GM23338 (cell line): Measurements from ENCODE around the gene ST6GALNAC6. TPM values are rescaled to one million over a fixed set of nuclear protein-coding genes. Genes with fewer than 3 reads are reported as not detected.
A peak's percentile ranks its signal among the peaks of the same experiment; 100 is the strongest.

ENCODE experiments used
- ATAC-seq: fragments of 200-7000 bp; cut with Tn5 transposase; 3 replicates; pipeline ENCODE4 v1.9.1; 2020
- DNase-seq: peaks from one replicate; pipeline ENCODE4 v3.0.0-alpha.2; 2015; ENCODE audit warnings: low spot score
- H2AFZ ChIP-seq: fragments of 200-600 bp; sonication (generic); 2 replicates; pipeline ENCODE4 v1.8.0; 2016; ENCODE audit warnings: antibody characterized with exemption, mild to moderate bottlenecking, moderate library complexity
- H3F3A ChIP-seq: fragments of 200-600 bp; sonication (generic); replicated peaks from 2 replicates; pipeline ENCODE4 v1.8.0; 2017; ENCODE audit warnings: antibody characterized with exemption, mixed run types, low read depth
- H3K27ac ChIP-seq: fragments of 200-600 bp; sonication (generic); 2 replicates; pipeline ENCODE4 v1.6.1; 2016; ENCODE audit warnings: low read depth
- H3K27me3 ChIP-seq: fragments of 200-600 bp; sonication (generic); 2 replicates; pipeline ENCODE4 v1.8.0; 2016; ENCODE audit warnings: mild to moderate bottlenecking, mixed run types, moderate library complexity; ENCODE audit not compliant: insufficient read depth
- H3K36me3 ChIP-seq: fragments of 200-600 bp; sonication (generic); 2 replicates; pipeline ENCODE4 v1.8.0; 2016; ENCODE audit warnings: mild to moderate bottlenecking; ENCODE audit not compliant: insufficient read depth
- H3K4me1 ChIP-seq: fragments of 200-600 bp; sonication (generic); 2 replicates; pipeline ENCODE4 v1.8.0; 2016; ENCODE audit warnings: mild to moderate bottlenecking, moderate library complexity; ENCODE audit not compliant: insufficient read depth
- H3K4me2 ChIP-seq: fragments of 200-600 bp; sonication (generic); 2 replicates; pipeline ENCODE4 v1.7.1; 2017; ENCODE audit warnings: mixed run types
- H3K4me3 ChIP-seq: fragments of 200-600 bp; sonication (generic); 2 replicates; pipeline ENCODE4 v1.6.1; 2016; ENCODE audit warnings: mixed run types
- H3K79me2 ChIP-seq: fragments of 200-600 bp; sonication (generic); replicated peaks from 2 replicates; pipeline ENCODE4 v1.8.0; 2017; ENCODE audit warnings: mild to moderate bottlenecking; ENCODE audit not compliant: insufficient read depth
- H3K9me2 ChIP-seq: fragments of 200-600 bp; sonication (generic); 2 replicates; pipeline ENCODE4 v1.8.0; 2017; ENCODE audit not compliant: insufficient read depth
- H4K20me1 ChIP-seq: fragments of 200-600 bp; sonication (generic); replicated peaks from 2 replicates; pipeline ENCODE4 v1.8.0; 2017; ENCODE audit warnings: mild to moderate bottlenecking; ENCODE audit not compliant: insufficient read depth
- H3K27ac Mint-ChIP-seq: 2 replicates; pipeline ENCODE4 v1.8.0; 2020; ENCODE audit warnings: inconsistent platforms, mild to moderate bottlenecking, moderate library complexity, mixed read lengths
- H3K27me3 Mint-ChIP-seq: 3 replicates; pipeline ENCODE4 v1.8.0; 2022; ENCODE audit warnings: low read depth, mild to moderate bottlenecking, moderate library complexity, mixed read lengths, inconsistent platforms; ENCODE audit not compliant: insufficient read depth, poor library complexity
- H3K36me3 Mint-ChIP-seq: 3 replicates; pipeline ENCODE4 v1.8.0; 2021; ENCODE audit warnings: low read depth, mild to moderate bottlenecking, inconsistent platforms, moderate library complexity, mixed read lengths
- H3K4me1 Mint-ChIP-seq: 3 replicates; pipeline ENCODE4 v1.8.0; 2020; ENCODE audit warnings: mild to moderate bottlenecking, inconsistent platforms, mixed read lengths
- H3K4me3 Mint-ChIP-seq: 3 replicates; pipeline ENCODE4 v1.8.0; 2021; ENCODE audit warnings: moderate library complexity, mild to moderate bottlenecking, inconsistent platforms, mixed read lengths
- H3K9me3 Mint-ChIP-seq: 3 replicates; pipeline ENCODE4 v1.8.0; 2020; ENCODE audit warnings: moderate library complexity, mild to moderate bottlenecking, inconsistent platforms, mixed read lengths
- CREB1 ChIP-seq: fragments of 250-450 bp; sonication (Bioruptor Pico); IDR thresholded peaks from 2 replicates; pipeline ENCODE4 v1.5.0; 2020; ENCODE audit warnings: low read depth, mild to moderate bottlenecking, moderate library complexity
- EZH2 ChIP-seq: fragments of 200-600 bp; sonication (generic); IDR thresholded peaks from one replicate; pipeline ENCODE4 v1.8.0; 2017; ENCODE audit warnings: antibody characterized with exemption, mild to moderate bottlenecking, low read depth; ENCODE audit not compliant: unreplicated experiment
- JUNB ChIP-seq: IDR thresholded peaks from one replicate; pipeline ENCODE4 v1.6.1; 2016; ENCODE audit warnings: antibody characterized with exemption; ENCODE audit not compliant: unreplicated experiment
- NANOG ChIP-seq: IDR thresholded peaks from 2 replicates; pipeline ENCODE4 v1.6.1; 2016; ENCODE audit warnings: antibody characterized with exemption, borderline replicate concordance
- POLR2AphosphoS5 ChIP-seq: IDR thresholded peaks from 2 replicates; pipeline ENCODE4 v1.6.1; 2016; ENCODE audit warnings: antibody characterized with exemption, low read depth
- STAT1 ChIP-seq: IDR thresholded peaks from one replicate; pipeline ENCODE4 v1.6.1; 2016; ENCODE audit warnings: antibody characterized with exemption; ENCODE audit not compliant: unreplicated experiment
- ZNF114 ChIP-seq: fragments of 250-450 bp; sonication (Bioruptor Pico); IDR thresholded peaks from 2 replicates; pipeline ENCODE4 v1.5.0; 2020; ENCODE audit warnings: mild to moderate bottlenecking, moderate library complexity
- ZNF331 ChIP-seq: fragments of 250-450 bp; sonication (Bioruptor Pico); IDR thresholded peaks from 2 replicates; pipeline ENCODE4 v1.5.0; 2020; ENCODE audit warnings: low read depth, mild to moderate bottlenecking, moderate library complexity
- polyA plus RNA-seq: library from polyadenylated mRNA; unstranded; fragments of >200 nt; fragmentation: Nextera tagmentation; extraction: Ambion mirVana; gene quantifications from 2 replicates; pipeline ENCODE4 v1.2.1, GENCODE V29; 2016
- total RNA-seq: library from RNA; depleted of rRNA; stranded (reverse); fragments of >200 nt; shearing (Covaris generic); gene quantifications from 2 replicates; pipeline ENCODE4 v1.2.3, GENCODE V29; 2014
- TF ChIP-seq, protein P1 (sequence below): IDR thresholded peaks from one replicate; pipeline ENCODE4 v1.6.1; 2018; ENCODE audit warnings: antibody characterized with exemption; ENCODE audit not compliant: unreplicated experiment

ST6GALNAC6 gene
- total and polyA plus RNA-seq, 2 experiments from 2014 or later = 20.7 to 39.2 TPM

DNA sequence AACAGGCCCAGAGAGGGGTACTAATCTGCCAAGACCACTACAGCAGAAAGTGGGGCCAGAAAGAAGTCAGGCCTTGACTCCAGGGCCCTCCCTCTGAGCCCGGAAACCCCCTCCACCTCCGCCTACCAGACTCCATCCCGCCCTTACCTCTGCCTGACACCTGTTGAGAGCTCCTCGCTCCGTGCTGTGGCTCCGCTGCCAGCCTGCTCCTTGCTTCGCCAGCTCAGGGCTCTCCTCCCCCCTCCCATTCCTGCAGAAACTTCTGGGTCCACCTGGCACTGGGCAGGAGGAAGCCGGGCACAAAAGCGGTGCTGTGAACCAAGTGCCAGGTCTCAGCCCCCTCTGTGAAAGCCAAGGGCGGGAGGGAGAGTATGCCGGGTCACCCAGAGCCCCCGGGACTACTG, 6.4 kb upstream of the ST6GALNAC6 start:
- H3K27ac ChIP-seq = no peak overlapping the region
- no peak overlapping the region for H3K4me3 ChIP-seq
- no peak overlapping the region for H3K27ac Mint-ChIP-seq
- no peaks in the 10 kb centered on the region for H3K27me3 ChIP-seq
- peaks cover 21% of the 10 kb centered on the region for H3K4me1 ChIP-seq
- H3K27me3 Mint-ChIP-seq = peaks cover 11% of the 10 kb centered on the region
- peaks cover 3% of the 10 kb centered on the region; the same call in 1 of the 3 replicates for H3K36me3 Mint-ChIP-seq
- 0 out of 2 replicates have a peak, but pooled peaks cover 13% of the 10 kb centered on the region for H3F3A ChIP-seq
- no peak overlapping the region for H3K4me2 ChIP-seq
- no peaks in the 10 kb centered on the region for H3K79me2 ChIP-seq
- ATAC-seq = peak; percentile 15
- H3K9me2 ChIP-seq = no peaks in the 10 kb centered on the region
- TF ChIP-seq POLR2AphosphoS5 (no peak), CREB1 (CRISPR knock-in tag) (no peak), EZH2 (no peak), JUNB (no peak), ZNF331 (CRISPR knock-in tag) (no peak), STAT1 (no peak)
- TF ChIP-seq, protein P1, sequence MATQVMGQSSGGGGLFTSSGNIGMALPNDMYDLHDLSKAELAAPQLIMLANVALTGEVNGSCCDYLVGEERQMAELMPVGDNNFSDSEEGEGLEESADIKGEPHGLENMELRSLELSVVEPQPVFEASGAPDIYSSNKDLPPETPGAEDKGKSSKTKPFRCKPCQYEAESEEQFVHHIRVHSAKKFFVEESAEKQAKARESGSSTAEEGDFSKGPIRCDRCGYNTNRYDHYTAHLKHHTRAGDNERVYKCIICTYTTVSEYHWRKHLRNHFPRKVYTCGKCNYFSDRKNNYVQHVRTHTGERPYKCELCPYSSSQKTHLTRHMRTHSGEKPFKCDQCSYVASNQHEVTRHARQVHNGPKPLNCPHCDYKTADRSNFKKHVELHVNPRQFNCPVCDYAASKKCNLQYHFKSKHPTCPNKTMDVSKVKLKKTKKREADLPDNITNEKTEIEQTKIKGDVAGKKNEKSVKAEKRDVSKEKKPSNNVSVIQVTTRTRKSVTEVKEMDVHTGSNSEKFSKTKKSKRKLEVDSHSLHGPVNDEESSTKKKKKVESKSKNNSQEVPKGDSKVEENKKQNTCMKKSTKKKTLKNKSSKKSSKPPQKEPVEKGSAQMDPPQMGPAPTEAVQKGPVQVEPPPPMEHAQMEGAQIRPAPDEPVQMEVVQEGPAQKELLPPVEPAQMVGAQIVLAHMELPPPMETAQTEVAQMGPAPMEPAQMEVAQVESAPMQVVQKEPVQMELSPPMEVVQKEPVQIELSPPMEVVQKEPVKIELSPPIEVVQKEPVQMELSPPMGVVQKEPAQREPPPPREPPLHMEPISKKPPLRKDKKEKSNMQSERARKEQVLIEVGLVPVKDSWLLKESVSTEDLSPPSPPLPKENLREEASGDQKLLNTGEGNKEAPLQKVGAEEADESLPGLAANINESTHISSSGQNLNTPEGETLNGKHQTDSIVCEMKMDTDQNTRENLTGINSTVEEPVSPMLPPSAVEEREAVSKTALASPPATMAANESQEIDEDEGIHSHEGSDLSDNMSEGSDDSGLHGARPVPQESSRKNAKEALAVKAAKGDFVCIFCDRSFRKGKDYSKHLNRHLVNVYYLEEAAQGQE = no peak
- no peak overlapping the region for H2AFZ ChIP-seq
- no peaks in the 10 kb centered on the region; the same call in 2 of the 3 replicates for H3K9me3 Mint-ChIP-seq
- H3K4me3 Mint-ChIP-seq = no peak overlapping the region
- no peak for DNase-seq
- no peaks in the 10 kb centered on the region for H3K36me3 ChIP-seq
- H4K20me1 ChIP-seq = 0 out of 2 replicates have a peak, but pooled peaks cover under 1% of the 10 kb centered on the region
- H3K4me1 Mint-ChIP-seq = peaks cover 19% of the 10 kb centered on the region

DNA sequence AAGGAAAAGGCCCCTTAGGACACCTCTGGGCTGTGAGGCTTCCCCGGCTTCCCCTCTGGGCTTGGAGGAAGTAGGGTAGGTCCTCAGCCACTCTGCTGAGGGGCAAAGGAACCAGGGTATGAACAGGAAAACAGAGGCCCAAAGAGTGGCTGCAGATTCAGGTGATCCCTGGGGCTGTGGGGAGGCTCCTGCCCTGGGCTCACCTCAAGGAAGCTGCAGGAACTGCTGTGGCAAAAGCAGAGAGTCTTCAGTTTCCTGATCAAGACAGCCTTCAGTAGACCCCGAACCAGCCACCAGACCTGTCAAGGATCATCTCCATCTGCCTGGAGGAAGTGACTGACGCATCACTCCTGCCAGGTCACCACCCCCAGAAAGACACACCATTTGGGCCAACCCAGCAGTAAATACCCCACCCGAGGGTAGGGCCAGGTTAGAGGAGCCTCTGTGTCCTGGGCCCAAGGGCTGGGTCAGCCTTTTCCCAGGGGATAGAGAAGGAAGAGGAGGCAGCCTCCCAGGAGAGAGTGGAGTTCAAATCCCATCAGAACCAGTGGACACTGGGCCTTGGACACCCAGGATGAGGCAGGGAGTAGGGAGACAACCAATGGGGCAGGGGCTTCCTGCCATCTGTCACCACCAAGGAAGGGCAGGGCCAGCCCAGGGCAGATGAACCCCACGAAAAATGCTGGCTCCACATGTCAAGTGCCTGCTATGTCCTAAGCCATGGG, 5.8 kb upstream of the ST6GALNAC6 start:
- Mint-ChIP-seq H3K27me3 (peaks cover 11% of the 10 kb centered on the region), H3K27ac (peak overlapping the region; percentile 35; the same call in 1 of the 2 replicates), H3K4me1 (peaks cover 19% of the 10 kb centered on the region), H3K9me3 (no peaks in the 10 kb centered on the region), H3K36me3 (no peaks in the 10 kb centered on the region), H3K4me3 (no peak overlapping the region)
- Histone ChIP-seq H3K4me2 (peak overlapping the region; percentile 68; the same call in 1 of the 2 replicates), H3K4me3 (no peak overlapping the region), H4K20me1 (no peaks in the 10 kb centered on the region), H3K9me2 (no peaks in the 10 kb centered on the region), H3K79me2 (no peaks in the 10 kb centered on the region), H3F3A (peaks cover 13% of the 10 kb centered on the region; the same call in 1 of the 2 replicates), H3K27me3 (no peaks in the 10 kb centered on the region), H3K36me3 (no peaks in the 10 kb centered on the region), H3K27ac (no peak overlapping the region), H3K4me1 (peaks cover 23% of the 10 kb centered on the region), H2AFZ (no peak overlapping the region)
- ATAC-seq (no peak), DNase-seq (no peak)
- TF ChIP-seq, protein P1 = no peak
- TF ChIP-seq ZNF331 (CRISPR knock-in tag) (no peak), ZNF114 (no peak), NANOG (no peak)
